Measurements from ENCODE around the gene E2F2. TPM values are rescaled to one million over a fixed set of nuclear protein-coding genes. Genes with fewer than 3 reads are reported as not detected.

The E2F2 gene
- total and polyA plus RNA-seq, 7 experiments from 2014 or later: 0.14 to 65.7 (median 2.5) TPM; not detected in 3

DNA sequence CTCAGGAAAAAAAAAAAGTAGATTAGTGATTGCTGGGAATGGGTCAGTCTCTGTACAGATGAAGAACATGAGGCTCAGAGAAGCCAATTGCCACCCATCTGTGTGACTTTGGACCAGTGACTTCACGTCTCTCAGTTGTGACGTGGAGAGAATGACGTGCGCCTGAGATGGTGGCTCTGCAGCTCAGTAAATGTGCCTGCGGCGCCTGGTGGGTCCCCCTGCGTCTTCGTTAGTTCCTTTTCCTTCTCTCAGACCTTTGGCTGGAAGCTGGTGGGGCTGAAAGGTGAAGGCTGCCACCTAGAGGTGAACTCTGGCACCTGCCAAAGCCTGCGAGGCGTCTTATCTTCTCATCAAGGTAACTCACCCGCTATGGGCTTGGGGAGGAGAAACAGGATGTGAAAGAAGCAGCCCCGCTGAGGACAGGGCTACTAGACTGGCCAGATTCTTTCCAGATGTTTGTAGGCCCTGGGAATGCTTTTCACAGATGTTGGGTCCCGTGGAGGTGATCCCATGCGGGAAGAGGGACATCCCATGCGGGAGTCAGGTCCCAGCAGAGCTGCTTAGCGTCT lies 8.7 kb upstream of the E2F2 start:
- H3K9me3 Mint-ChIP-seq: peaks cover 0 to 4% (median 0%) of the 10 kb centered on the region in 11 donors
- POLR2A ChIA-PET: interaction anchor here (0.6 to 2.3 kb wide), 9 partner anchors 41 to 282 kb away, joined by 3 to 11 read pairs (median 4); partner anchors contain the start of gene RPL11
- Histone ChIP-seq H3K36me3 (ENCODE audit: control insufficient read depth in 2 of 3, insufficient read depth in 3 of 3, low read length in 3 of 3) (no peaks in the 10 kb centered on the region), H3K9me3 (ENCODE audit: control insufficient read depth in 2 of 3, low read length in 3 of 3) (no peaks in the 10 kb centered on the region), H3K4me1 (ENCODE audit: control insufficient read depth in 2 of 2, insufficient read depth in 2 of 2, low read length in 2 of 2) (peaks cover 10 to 11% of the 10 kb centered on the region in 2 donors), H3K4me3 (ENCODE audit: low read length) (no peak overlapping the region), H3K27ac (ENCODE audit: low read depth, low read length) (no peak overlapping the region), H3K27me3 (ENCODE audit: control insufficient read depth in 2 of 2, insufficient read depth in 2 of 2, low read length in 2 of 2) (no peaks in the 10 kb centered on the region)
- peak overlapping the region in 9 of 10 donors; percentile 35 to 66 (median 53) for H3K4me3 Mint-ChIP-seq
- CTCF ChIA-PET: interaction anchor here (0.6 to 25.8 kb wide), 12 partner anchors 11 to 93 kb away, joined by 3 to 643 read pairs (median 4); partner anchors contain the start of gene ASAP3
- peak overlapping the region; percentile 43 to 85 (median 73) for H3K27ac Mint-ChIP-seq
- DNase-seq (peak; percentile 73 to 93 (median 91)), ATAC-seq (peak; percentile 98)
- no peaks in the 10 kb centered on the region for H3K27me3 Mint-ChIP-seq
- no peaks in the 10 kb centered on the region for H3K36me3 Mint-ChIP-seq
- intact Hi-C loops (cut with micrococcal nuclease): loop anchor here (1.0 to 10.0 kb wide), 7 partner anchors 8 to 441 kb away; partner anchors contain the start of genes E2F2 (in 2 of the 2), ASAP3 (in 1 of the 2), HNRNPR (in 1 of the 2) and ZNF436 (in 1 of the 2)
- H3K4me1 Mint-ChIP-seq: peaks cover 3 to 23% (median 17%) of the 10 kb centered on the region in 7 donors

DNA sequence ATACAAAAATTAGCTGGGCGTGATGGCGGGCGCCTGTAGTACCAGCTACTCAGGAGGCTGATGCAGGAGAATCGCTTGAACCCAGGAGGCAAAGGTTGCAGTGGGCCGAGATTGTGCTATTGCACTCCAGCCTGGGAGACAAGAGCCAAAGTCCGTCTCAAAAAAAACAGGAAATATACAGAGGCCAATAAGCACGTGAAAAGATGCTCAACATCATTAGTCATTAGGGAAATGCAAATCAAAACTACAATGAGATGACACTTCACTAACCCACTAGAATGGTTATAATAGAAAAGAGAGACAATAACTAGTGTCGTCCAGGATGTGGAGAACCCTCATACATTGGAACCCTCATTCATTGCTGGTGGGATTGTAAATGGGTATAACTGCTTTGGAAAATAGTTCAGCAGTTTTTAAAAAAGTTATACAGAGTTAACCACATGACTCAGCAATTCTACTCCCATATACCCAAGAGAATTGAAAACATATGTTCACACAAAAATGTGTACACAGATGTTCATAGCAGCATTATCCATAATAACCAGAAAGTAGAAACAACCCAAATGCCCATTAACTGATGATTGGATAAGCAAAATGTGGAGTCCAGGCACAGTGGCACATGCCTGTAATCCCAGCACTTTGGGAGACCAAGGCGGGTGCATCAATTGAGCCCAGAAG lies 6.4 kb upstream of the E2F2 start:
- POLR2A ChIA-PET: no interaction called here
- H3K4me1 Mint-ChIP-seq: peaks cover 9 to 38% (median 19%) of the 10 kb centered on the region in 7 donors
- CTCF ChIA-PET: interaction anchor here (0.6 to 11.5 kb wide), 4 partner anchors 9 to 91 kb away, joined by 3 to 203 read pairs (median 4); no protein-coding TSS in a partner anchor
- H3K27me3 ChIP-seq (ENCODE audit: control insufficient read depth in 2 of 2, insufficient read depth in 2 of 2, low read length in 2 of 2): no peaks in the 10 kb centered on the region
- no peaks in the 10 kb centered on the region for H3K36me3 ChIP-seq (ENCODE audit: control insufficient read depth in 2 of 3, insufficient read depth in 3 of 3, low read length in 3 of 3)
- no peak for DNase-seq
- H3K9me3 ChIP-seq (ENCODE audit: control insufficient read depth in 2 of 3, low read length in 3 of 3): no peaks in the 10 kb centered on the region
- peak overlapping the region in 1 of 9 donors; percentile 6 for H3K27ac Mint-ChIP-seq
- no peak for ATAC-seq
- H3K4me1 ChIP-seq (ENCODE audit: control insufficient read depth in 2 of 2, insufficient read depth in 2 of 2, low read length in 2 of 2): peaks cover 11 to 23% of the 10 kb centered on the region in 2 donors
- peaks cover 0 to 3% (median 0%) of the 10 kb centered on the region in 11 donors for H3K9me3 Mint-ChIP-seq
- no peak overlapping the region for H3K27ac ChIP-seq (ENCODE audit: low read depth, low read length)
- H3K27me3 Mint-ChIP-seq: no peaks in the 10 kb centered on the region
- H3K4me3 Mint-ChIP-seq: no peak overlapping the region
- H3K36me3 Mint-ChIP-seq: no peaks in the 10 kb centered on the region
- no peak overlapping the region for H3K4me3 ChIP-seq (ENCODE audit: low read length)
- intact Hi-C loops (cut with micrococcal nuclease): loop anchor here in 1 of 2 donors (10.0 kb wide), 1 partner anchor 193 kb away; the partner anchor contains the start of gene HNRNPR

DNA sequence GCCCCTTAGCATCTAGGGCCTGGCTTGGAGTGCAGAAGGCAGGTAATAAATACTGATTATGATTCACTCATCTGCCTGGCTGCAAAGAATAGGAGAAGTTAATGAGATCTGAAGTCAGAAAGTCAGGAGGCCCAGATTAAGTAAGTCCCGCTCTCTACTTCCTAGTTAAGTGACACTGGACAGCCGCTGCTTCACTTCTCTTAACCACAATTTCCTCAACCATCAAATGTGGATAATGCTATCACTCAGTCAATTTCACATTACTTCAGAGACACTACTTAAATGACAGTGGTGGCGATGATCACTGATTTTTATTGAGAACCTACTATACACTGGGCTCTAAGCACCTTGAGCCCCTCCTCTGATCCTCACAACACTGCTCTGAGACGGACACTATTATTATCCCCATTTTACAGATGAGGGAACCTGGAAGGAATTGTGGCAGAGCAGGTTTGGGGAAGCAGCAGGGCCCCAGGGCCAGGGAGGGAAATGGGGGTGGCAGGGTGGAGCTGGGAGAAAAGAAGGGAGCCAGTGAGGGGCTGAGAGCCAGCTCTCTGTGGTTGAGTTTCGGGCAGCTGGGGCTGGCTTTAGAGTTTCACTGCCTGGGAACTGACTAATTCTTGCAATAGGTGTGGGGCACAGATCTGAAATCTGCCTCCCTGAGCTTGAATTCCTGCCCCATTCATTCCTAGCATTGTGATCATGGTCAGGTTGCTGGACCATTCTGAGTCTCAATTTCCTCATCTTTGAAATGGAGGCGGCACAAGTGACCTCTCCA lies 2.4 kb upstream of the E2F2 start:
- Histone ChIP-seq H3K27me3 (ENCODE audit: control insufficient read depth in 2 of 2, insufficient read depth in 2 of 2, low read length in 2 of 2) (no peaks in the 10 kb centered on the region), H3K36me3 (ENCODE audit: control insufficient read depth in 2 of 3, insufficient read depth in 3 of 3, low read length in 3 of 3) (no peaks in the 10 kb centered on the region), H3K4me1 (ENCODE audit: control insufficient read depth in 2 of 2, insufficient read depth in 2 of 2, low read length in 2 of 2) (peaks cover 36 to 46% of the 10 kb centered on the region in 2 donors), H3K9me3 (ENCODE audit: control insufficient read depth in 2 of 3, low read length in 3 of 3) (no peaks in the 10 kb centered on the region), H3K4me3 (ENCODE audit: low read length) (no peak overlapping the region), H3K27ac (ENCODE audit: low read depth, low read length) (no peak overlapping the region)
- Mint-ChIP-seq H3K27ac (peak overlapping the region in 4 of 9 donors; percentile 12 to 49 (median 34)), H3K9me3 (no peaks in the 10 kb centered on the region), H3K4me3 (peak overlapping the region in 3 of 10 donors; percentile 13 to 51 (median 42)), H3K4me1 (peaks cover 27 to 58% (median 42%) of the 10 kb centered on the region in 7 donors), H3K27me3 (peaks cover 0 to 4% (median 0%) of the 10 kb centered on the region in 5 donors), H3K36me3 (peaks cover 0 to 8% (median 0%) of the 10 kb centered on the region in 5 donors)
- ATAC-seq: peak; percentile 63
- intact Hi-C loops (cut with micrococcal nuclease): loop anchor here (5.0 to 10.0 kb wide), 2 partner anchors 111 to 189 kb away; partner anchors contain the start of genes HNRNPR (in 1 of the 2) and TCEA3 (in 1 of the 2)
- no peak for DNase-seq
- CTCF ChIA-PET: interaction anchor here (11.5 kb wide), 1 partner anchor 36 kb away, joined by 203 read pairs; no protein-coding TSS in a partner anchor
- POLR2A ChIA-PET: interaction anchor here (0.7 to 1.0 kb wide), 4 partner anchors 11 to 18 kb away, joined by 3 to 4 read pairs (median 3); no protein-coding TSS in a partner anchor

DNA sequence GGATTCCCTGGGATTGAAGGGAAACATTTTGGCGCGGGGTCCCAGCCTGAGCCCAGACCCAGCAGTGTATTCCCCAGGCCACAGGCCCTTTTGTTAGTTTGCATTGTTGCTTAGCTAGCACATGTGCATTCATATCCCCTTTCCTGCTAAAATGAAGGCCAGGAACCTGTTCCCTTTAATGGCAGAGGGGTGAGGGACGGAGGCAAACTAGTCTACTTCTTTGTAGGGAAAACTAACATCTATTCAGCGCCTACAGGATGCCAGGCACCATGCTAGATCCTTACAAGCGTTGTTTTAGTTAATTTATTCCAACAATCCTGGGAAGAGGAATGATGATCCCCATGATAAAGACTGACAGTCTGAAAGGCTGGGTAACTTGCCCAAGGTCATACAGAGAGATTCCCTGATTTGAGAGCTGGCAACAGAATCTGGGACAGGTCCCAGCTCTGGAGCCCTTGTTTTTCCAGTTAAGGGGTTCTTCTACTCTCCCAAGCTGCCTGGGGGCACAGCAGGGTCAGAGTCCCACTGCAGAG lies 595 bp upstream of the E2F2 start:
- peak overlapping the region; percentile 46 for H3K4me3 ChIP-seq (ENCODE audit: low read length)
- no peak overlapping the region for H3K27ac ChIP-seq (ENCODE audit: low read depth, low read length)
- Mint-ChIP-seq H3K27me3 (peaks cover 0 to 4% (median 0%) of the 10 kb centered on the region in 5 donors), H3K9me3 (no peaks in the 10 kb centered on the region), H3K4me1 (peaks cover 42 to 69% (median 60%) of the 10 kb centered on the region in 7 donors), H3K4me3 (peak overlapping the region; percentile 84 to 97 (median 90)), H3K27ac (peak overlapping the region in 7 of 9 donors; percentile 36 to 90 (median 67)), H3K36me3 (peaks cover 0 to 12% (median 0%) of the 10 kb centered on the region in 5 donors)
- H3K9me3 ChIP-seq (ENCODE audit: control insufficient read depth in 2 of 3, low read length in 3 of 3): no peaks in the 10 kb centered on the region
- no peaks in the 10 kb centered on the region for H3K27me3 ChIP-seq (ENCODE audit: control insufficient read depth in 2 of 2, insufficient read depth in 2 of 2, low read length in 2 of 2)
- ATAC-seq: no peak
- DNase-seq: no peak
- ChIA-PET CTCF (interaction anchor here (1.2 to 11.5 kb wide), 5 partner anchors 10 to 113 kb away, joined by 3 to 203 read pairs (median 4); no protein-coding TSS in a partner anchor), POLR2A (interaction anchor here (0.5 to 1.5 kb wide), 8 partner anchors 11 to 109 kb away, joined by 3 to 7 read pairs (median 3); partner anchors contain the start of gene ID3)
- no peaks in the 10 kb centered on the region for H3K36me3 ChIP-seq (ENCODE audit: control insufficient read depth in 2 of 3, insufficient read depth in 3 of 3, low read length in 3 of 3)
- peaks cover 54 to 64% of the 10 kb centered on the region in 2 donors for H3K4me1 ChIP-seq (ENCODE audit: control insufficient read depth in 2 of 2, insufficient read depth in 2 of 2, low read length in 2 of 2)
- intact Hi-C loops (cut with micrococcal nuclease): loop anchor here (1.0 to 10.0 kb wide), 8 partner anchors 8 to 187 kb away; partner anchors contain the start of genes ASAP3 (in 2 of the 2), HNRNPR (in 2 of the 2), ZNF436 (in 2 of the 2) and ID3 (in 1 of the 2)

DNA sequence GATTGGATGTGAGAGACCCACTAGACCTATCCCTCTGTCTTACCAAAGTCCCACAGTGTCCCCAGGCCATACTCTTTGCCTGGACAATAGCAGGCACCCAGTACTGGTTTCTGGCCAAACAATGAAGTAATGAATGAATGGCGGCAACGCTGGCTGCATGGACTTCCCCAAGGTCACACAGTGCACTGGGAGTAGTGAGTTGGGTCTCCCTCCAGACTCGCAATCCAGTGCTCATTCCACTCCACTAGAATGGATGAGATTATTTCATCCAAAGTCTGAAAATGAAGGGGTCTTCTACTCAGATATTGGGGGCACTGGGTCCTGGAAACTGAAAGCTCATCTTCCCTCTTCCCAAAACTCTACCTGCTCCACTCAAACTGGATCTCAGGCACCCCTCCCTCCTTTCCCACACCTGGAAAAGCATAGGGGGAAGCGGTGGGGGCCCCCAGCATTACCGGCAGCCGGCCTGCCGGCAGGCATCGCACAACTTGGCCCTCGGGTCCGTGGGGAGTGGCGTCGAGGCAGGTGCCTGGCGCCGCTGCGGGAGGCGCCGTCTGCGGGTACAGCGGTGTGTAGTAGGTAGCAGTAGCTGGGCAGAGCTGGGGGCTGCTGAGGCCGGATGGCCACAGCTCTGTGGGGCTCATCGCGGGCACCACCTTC lies 816 bp downstream of the E2F2 start:
- DNase-seq: no peak
- Mint-ChIP-seq H3K4me1 (peaks cover 56 to 83% (median 74%) of the 10 kb centered on the region in 7 donors), H3K9me3 (no peaks in the 10 kb centered on the region), H3K27ac (peak overlapping the region in 2 of 9 donors; percentile 16 to 96), H3K36me3 (peaks cover 0 to 18% (median 0%) of the 10 kb centered on the region in 5 donors), H3K27me3 (peaks cover 0 to 4% (median 0%) of the 10 kb centered on the region in 5 donors), H3K4me3 (peak overlapping the region; percentile 36 to 96 (median 66))
- Histone ChIP-seq H3K4me1 (ENCODE audit: control insufficient read depth in 2 of 2, insufficient read depth in 2 of 2, low read length in 2 of 2) (peaks cover 68 to 78% of the 10 kb centered on the region in 2 donors), H3K4me3 (ENCODE audit: low read length) (peak overlapping the region; percentile 52), H3K27ac (ENCODE audit: low read depth, low read length) (no peak overlapping the region), H3K36me3 (ENCODE audit: control insufficient read depth in 2 of 3, insufficient read depth in 3 of 3, low read length in 3 of 3) (no peaks in the 10 kb centered on the region), H3K9me3 (ENCODE audit: control insufficient read depth in 2 of 3, low read length in 3 of 3) (no peaks in the 10 kb centered on the region), H3K27me3 (ENCODE audit: control insufficient read depth in 2 of 2, insufficient read depth in 2 of 2, low read length in 2 of 2) (no peaks in the 10 kb centered on the region)
- ChIA-PET CTCF (interaction anchor here (1.7 to 11.5 kb wide), 3 partner anchors 15 to 114 kb away, joined by 4 to 203 read pairs (median 7); no protein-coding TSS in a partner anchor), POLR2A (interaction anchor here (0.5 to 1.4 kb wide), 8 partner anchors 12 to 1427 kb away, joined by 3 to 5 read pairs (median 3); no protein-coding TSS in a partner anchor)
- intact Hi-C loops (cut with micrococcal nuclease): loop anchor here (2.0 to 10.0 kb wide), 6 partner anchors 25 to 185 kb away; partner anchors contain the start of genes HNRNPR (in 2 of the 2), ZNF436 (in 2 of the 2), ID3 (in 1 of the 2) and TCEA3 (in 1 of the 2)
- ATAC-seq: no peak
